AG08395 (cell line): ENCODE results near the gene ETV3L.

Experiments used
- DNase-seq: peaks from one replicate; pipeline ENCODE4 v3.0.0; 2012; ENCODE audit warnings: mixed read lengths, low spot score

ETV3L gene

GRCh38 chr1:157099633-157100009 is at the start of gene ETV3L:
ETV3L (minus strand) TSS chr1:157099808; CDS start chr1:157099523, 285 bp downstream.
- DNase-seq = no peak

- DNase-seq = no peak
Observed at GRCh38 chr1:157147906-157148700, 48.5 kb upstream of the ETV3L start.

GRCh38 chr1:157147037-157147436 is 47.4 kb upstream of the ETV3L start:
- DNase-seq = no peak

- no peak for DNase-seq
Observed at GRCh38 chr1:157146244-157146643, 46.6 kb upstream of the ETV3L start.

GRCh38 chr1:157145076-157145475 is 45.5 kb upstream of the ETV3L start:
- DNase-seq = no peak

GRCh38 chr1:157144509-157144908 is 44.9 kb upstream of the ETV3L start:
- no peak for DNase-seq

- DNase-seq = no peak
Observed at GRCh38 chr1:157142765-157143423, 43.3 kb upstream of the ETV3L start.

- no peak for DNase-seq
Observed at GRCh38 chr1:157142201-157142600, 42.6 kb upstream of the ETV3L start.

- DNase-seq = no peak
Observed at GRCh38 chr1:157141212-157141855, 41.7 kb upstream of the ETV3L start.

- no peak for DNase-seq
Observed at GRCh38 chr1:157140063-157140588, 40.5 kb upstream of the ETV3L start.

- peak; percentile 32 for DNase-seq
Observed at GRCh38 chr1:157139052-157139715, 39.6 kb upstream of the ETV3L start.

GRCh38 chr1:157138220-157139051 is 38.8 kb upstream of the ETV3L start, which contains the start of gene ETV3:
ETV3 (minus strand) TSS chr1:157138395; CDS start chr1:157136352, 2,043 bp downstream.
- peak; percentile 94 for DNase-seq

- peak; percentile 24 for DNase-seq
Observed at GRCh38 chr1:157137408-157138219, 38.0 kb upstream of the ETV3L start.

- peak; percentile 46 for DNase-seq
Observed at GRCh38 chr1:157137046-157137407, 37.4 kb upstream of the ETV3L start.

- DNase-seq = no peak
Observed at GRCh38 chr1:157136133-157136532, 36.5 kb upstream of the ETV3L start.

GRCh38 chr1:157135646-157136045 is 36.0 kb upstream of the ETV3L start:
- DNase-seq = no peak

- DNase-seq = no peak
Observed at GRCh38 chr1:157135070-157135469, 35.5 kb upstream of the ETV3L start.

GRCh38 chr1:157134442-157134841 is 34.8 kb upstream of the ETV3L start:
- no peak for DNase-seq

- no peak for DNase-seq
Observed at GRCh38 chr1:157133426-157133825, 33.8 kb upstream of the ETV3L start.

GRCh38 chr1:157132616-157133167 is 33.1 kb upstream of the ETV3L start:
- DNase-seq = no peak
